HG02973 (cell line): Measurements from ENCODE around the gene SMPX.

Source experiments
- ATAC-seq: cut with Tn5 transposase; IDR thresholded peaks from one replicate; pipeline ENCODE4 v1.9.1; 2021; ENCODE audit warnings: moderate library complexity; ENCODE audit not compliant: unreplicated experiment

Gene SMPX

DNA sequence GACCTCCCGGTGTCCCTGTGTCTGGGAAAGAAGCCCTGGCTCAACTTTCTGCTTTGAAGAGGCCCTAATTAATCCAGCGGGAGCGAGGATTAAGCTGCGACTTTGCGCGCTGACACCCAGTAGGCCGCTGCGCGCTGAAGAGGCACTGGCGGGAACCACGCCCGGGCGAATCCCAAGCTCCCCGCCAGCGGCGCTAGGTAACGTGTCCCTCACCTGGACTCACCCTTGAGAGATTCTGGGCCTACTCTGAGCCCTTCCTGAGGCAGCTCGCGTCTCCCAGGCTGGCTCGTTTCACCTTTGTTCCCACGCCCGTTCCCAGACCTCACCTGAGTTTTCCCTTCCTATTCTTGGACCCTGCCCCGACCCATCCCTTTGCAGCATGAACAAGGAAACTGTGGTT is 99.2 kb downstream of the SMPX start:
- no peak for ATAC-seq

DNA sequence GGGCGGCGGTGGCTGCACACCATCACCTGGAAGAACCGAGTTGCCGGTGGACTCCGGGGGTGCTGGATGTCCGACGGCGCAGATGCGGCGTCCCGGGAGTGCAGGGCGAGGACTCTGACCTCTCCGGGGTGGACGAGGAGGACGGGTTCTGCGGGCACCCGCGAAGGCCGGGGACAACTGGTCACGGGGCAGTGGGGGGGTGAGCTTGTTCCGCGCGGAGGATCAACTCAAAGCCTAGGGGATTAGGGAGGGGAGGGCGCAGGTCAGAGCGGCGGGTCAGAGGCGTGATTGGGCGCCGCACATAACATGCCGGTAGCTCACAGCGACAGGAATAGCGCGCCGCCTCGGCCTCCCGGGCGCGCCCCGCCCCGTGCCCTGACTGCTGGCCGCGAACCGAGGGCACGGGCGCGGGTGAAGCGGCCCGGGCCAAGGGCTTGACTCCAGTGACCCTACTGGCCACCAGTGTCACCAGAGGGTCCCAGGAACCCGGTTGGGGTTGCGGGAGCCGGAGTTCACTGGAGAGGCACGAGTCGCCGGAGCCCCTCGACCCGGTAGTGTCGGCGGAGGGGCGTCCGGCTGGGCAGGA is 99.7 kb downstream of the SMPX start, which contains the start of gene KLHL34:
TSS of gene KLHL34 (minus strand) at position 179 of the 586 bp plus-strand sequence. CDS start 542 bp downstream, outside the sequence.
- no peak for ATAC-seq

DNA sequence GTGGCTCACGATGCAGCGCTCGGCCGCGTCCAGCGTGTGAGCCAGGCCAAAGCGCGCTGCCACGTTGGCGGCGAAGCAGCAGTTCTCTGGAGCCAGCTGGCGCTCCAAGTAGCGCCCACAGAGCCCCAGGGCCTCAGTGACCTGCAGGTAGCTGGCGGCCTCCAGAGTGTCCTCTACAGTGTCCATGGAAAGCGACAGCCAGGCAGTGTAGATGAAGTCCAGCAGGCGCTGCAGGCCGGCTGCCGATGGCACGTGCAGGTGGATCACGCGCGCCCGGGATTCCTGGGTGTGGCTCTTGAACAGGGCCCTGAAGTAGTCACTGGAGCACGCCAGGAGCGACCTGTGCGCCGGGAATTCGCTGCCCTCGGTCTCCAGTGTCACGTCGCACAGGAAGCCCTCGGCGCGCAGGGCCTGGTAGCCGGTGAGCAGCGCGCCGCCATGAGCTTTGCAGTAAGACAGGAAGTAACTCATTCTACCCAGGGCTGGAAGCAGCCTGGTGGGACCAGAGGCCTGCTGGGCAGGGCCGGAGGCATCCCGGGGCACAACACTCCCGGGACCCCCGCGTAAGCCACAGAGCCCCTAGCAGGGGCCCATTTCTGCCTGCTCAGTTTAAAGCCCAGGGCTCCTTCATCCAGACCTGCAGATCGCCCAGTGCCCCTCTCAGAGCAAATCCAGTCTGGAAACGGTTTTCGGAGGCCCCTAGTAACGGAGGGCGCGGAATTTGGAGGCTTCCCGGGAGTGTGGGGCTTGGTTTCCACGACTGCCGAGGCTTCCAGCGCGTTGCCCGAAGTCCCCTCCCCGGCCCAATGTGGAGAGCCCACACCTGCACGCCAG is 100.4 kb downstream of the SMPX start:
- no peak for ATAC-seq

DNA sequence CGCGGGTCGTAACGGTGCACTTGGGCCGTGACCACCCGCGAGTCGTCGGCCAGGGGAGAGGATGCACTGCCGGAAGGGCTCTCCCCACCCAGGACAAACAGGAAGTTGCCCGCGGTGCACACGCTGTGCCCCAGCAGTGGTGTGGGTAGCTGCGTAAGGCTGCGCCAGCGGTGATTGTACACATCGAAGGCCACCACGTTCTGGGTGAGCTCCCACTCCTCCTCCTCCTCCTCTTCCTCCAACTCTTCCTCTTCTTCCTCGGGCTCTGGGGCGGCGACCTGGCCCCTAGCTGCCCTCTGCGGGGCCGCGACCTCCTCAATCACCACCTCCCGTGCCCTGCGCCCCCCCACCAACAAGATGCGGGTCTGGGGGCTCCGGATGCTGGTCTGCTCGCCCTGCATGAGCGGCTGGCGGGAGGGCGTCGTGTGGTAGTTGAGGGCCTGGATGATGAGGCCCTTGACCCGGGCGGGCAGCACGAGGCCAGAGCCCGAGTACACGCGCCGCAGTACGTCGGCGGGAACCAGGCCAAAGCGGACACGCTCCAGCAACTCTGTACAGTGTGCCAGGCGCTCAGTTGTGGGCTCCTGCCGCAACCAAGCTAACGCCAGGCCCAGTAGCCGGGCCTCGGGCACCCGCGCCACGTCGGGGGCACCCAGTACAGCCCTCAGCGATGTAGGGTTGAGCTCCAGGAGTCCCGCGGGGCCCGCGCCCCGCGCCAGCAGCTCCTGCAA is 101.2 kb downstream of the SMPX start:
- ATAC-seq, result no peak
